Renal pelvis (tissue), 4 donors: ENCODE results near the gene VEPH1. TPM values are rescaled to one million over a fixed set of nuclear protein-coding genes. Genes with fewer than 3 reads are reported as not detected.
A peak's percentile ranks its signal among the peaks of the same experiment; 100 is the strongest.

Experiments
- DNase-seq: peaks from one replicate; pipeline ENCODE4 v3.0.0-alpha.2; 2013
- polyA plus RNA-seq, 3 donors: library from polyadenylated mRNA; unstranded; fragments of 120-200 nt; gene quantifications; one replicate each; pipeline ENCODE4 v1.2.1, GENCODE V29; 2013; ENCODE audit not compliant: insufficient read length in 3 of 3

Gene VEPH1
- polyA plus RNA-seq, 3 donors, result 46.2 to 58.5 (median 48.9) TPM

- DNase-seq, result no peak
Observed at GRCh38 chr3:157392104-157392503, 111.1 kb downstream of the VEPH1 start.

GRCh38 chr3:157390713-157391515 is 112.3 kb downstream of the VEPH1 start:
- DNase-seq, result no peak

GRCh38 chr3:157388976-157389375 is 114.2 kb downstream of the VEPH1 start:
- no peak for DNase-seq

GRCh38 chr3:157387708-157388435 is 115.3 kb downstream of the VEPH1 start:
- peak; percentile 44 for DNase-seq

- no peak for DNase-seq
Observed at GRCh38 chr3:157384491-157384890, 118.7 kb downstream of the VEPH1 start.

- DNase-seq, result no peak
Observed at GRCh38 chr3:157384031-157384430, 119.2 kb downstream of the VEPH1 start.

GRCh38 chr3:157381606-157382005 is 121.6 kb downstream of the VEPH1 start:
- no peak for DNase-seq

- DNase-seq, result no peak
Observed at GRCh38 chr3:157379525-157380140, 123.6 kb downstream of the VEPH1 start.

- no peak for DNase-seq
Observed at GRCh38 chr3:157376603-157377300, 126.5 kb downstream of the VEPH1 start.

GRCh38 chr3:157375342-157375986 is 127.8 kb downstream of the VEPH1 start:
- no peak for DNase-seq

- no peak for DNase-seq
Observed at GRCh38 chr3:157374933-157375332, 128.3 kb downstream of the VEPH1 start.

GRCh38 chr3:157373783-157374182 is 129.4 kb downstream of the VEPH1 start:
- no peak for DNase-seq

GRCh38 chr3:157370867-157371266 is 132.3 kb downstream of the VEPH1 start:
- no peak for DNase-seq

- no peak for DNase-seq
Observed at GRCh38 chr3:157369727-157370421, 133.3 kb downstream of the VEPH1 start.

- no peak for DNase-seq
Observed at GRCh38 chr3:157368171-157368570, 135.0 kb downstream of the VEPH1 start.

GRCh38 chr3:157363393-157363792 is 139.8 kb downstream of the VEPH1 start:
- no peak for DNase-seq

- DNase-seq, result no peak
Observed at GRCh38 chr3:157362348-157362747, 140.9 kb downstream of the VEPH1 start.

- no peak for DNase-seq
Observed at GRCh38 chr3:157360044-157360443, 143.2 kb downstream of the VEPH1 start.

GRCh38 chr3:157356541-157356940 is 146.7 kb downstream of the VEPH1 start:
- no peak for DNase-seq

GRCh38 chr3:157355276-157355675 is 147.9 kb downstream of the VEPH1 start:
- DNase-seq, result no peak

GRCh38 chr3:157354722-157355121 is 148.5 kb downstream of the VEPH1 start:
- no peak for DNase-seq
